OCI-LY3 (cell line): ENCODE results near the gene FYTTD1.

ENCODE experiments used
- H2AFZ ChIP-seq: fragments of 200-600, 300-600 bp; shearing (Covaris generic); 2 replicates; pipeline ENCODE4 v1.6.0; 2014; ENCODE audit warnings: antibody characterized with exemption, low read depth, low read length
- H3K27ac ChIP-seq: fragments of 200-600, 300-600 bp; sonication (generic); 2 replicates; pipeline ENCODE4 v1.5.1; 2014; ENCODE audit warnings: mild to moderate bottlenecking, low read length, moderate library complexity, mixed read lengths
- H3K27me3 ChIP-seq: fragments of 200-600, 300-600 bp; sonication (generic); 2 replicates; pipeline ENCODE4 v1.6.1; 2014; ENCODE audit warnings: low read depth, low read length, mixed read lengths
- H3K36me3 ChIP-seq: fragments of 200-600, 300-600 bp; sonication (generic); replicated peaks from 2 replicates; pipeline ENCODE3; 2014; ENCODE audit warnings: low read depth, low read length, mixed read lengths
- H3K4me1 ChIP-seq: fragments of 300-600, 200-600 bp; sonication (generic); 2 replicates; pipeline ENCODE4 v1.6.1; 2014; ENCODE audit warnings: low read length, mixed read lengths
- H3K4me2 ChIP-seq: fragments of 200-600, 300-600 bp; sonication (generic); 2 replicates; pipeline ENCODE4 v1.6.1; 2014; ENCODE audit warnings: low read length, mixed read lengths
- H3K4me3 ChIP-seq: fragments of 300-600, 200-600 bp; sonication (generic); 2 replicates; pipeline ENCODE4 v1.5.1; 2014; ENCODE audit warnings: antibody characterized with exemption, mild to moderate bottlenecking, low read length, moderate library complexity
- H3K79me2 ChIP-seq: fragments of 300-600, 200-600 bp; shearing (Covaris generic); 2 replicates; pipeline ENCODE4 v1.6.1; 2014; ENCODE audit warnings: mild to moderate bottlenecking, low read length, mixed read lengths
- H3K9ac ChIP-seq: fragments of 300-600, 200-600 bp; shearing (Covaris generic); 2 replicates; pipeline ENCODE4 v1.6.0; 2014; ENCODE audit warnings: mild to moderate bottlenecking, low read length, moderate library complexity
- H3K9me3 ChIP-seq: fragments of 200-600, 300-600 bp; shearing (Covaris generic); 2 replicates; pipeline ENCODE4 v1.6.1; 2014; ENCODE audit warnings: low read length, mixed read lengths; ENCODE audit not compliant: insufficient read depth
- H4K20me1 ChIP-seq: fragments of 200-600, 300-600 bp; sonication (generic); 2 replicates; pipeline ENCODE4 v1.6.1; 2016; ENCODE audit warnings: low read length, mixed read lengths; ENCODE audit not compliant: insufficient read depth
- EZH2phosphoT487 ChIP-seq: fragments of 200-600 bp; shearing (Covaris generic); IDR thresholded peaks from 2 replicates; pipeline ENCODE4 v1.6.1; 2018; ENCODE audit warnings: antibody characterized with exemption, mixed run types, low read depth
- TF ChIP-seq, protein P1 (sequence below): fragments of 200-600, 300-600 bp; sonication (generic); IDR thresholded peaks from 2 replicates; pipeline ENCODE4 v1.5.1; 2014; ENCODE audit warnings: antibody characterized with exemption, low read length, low read depth

FYTTD1 gene

DNA sequence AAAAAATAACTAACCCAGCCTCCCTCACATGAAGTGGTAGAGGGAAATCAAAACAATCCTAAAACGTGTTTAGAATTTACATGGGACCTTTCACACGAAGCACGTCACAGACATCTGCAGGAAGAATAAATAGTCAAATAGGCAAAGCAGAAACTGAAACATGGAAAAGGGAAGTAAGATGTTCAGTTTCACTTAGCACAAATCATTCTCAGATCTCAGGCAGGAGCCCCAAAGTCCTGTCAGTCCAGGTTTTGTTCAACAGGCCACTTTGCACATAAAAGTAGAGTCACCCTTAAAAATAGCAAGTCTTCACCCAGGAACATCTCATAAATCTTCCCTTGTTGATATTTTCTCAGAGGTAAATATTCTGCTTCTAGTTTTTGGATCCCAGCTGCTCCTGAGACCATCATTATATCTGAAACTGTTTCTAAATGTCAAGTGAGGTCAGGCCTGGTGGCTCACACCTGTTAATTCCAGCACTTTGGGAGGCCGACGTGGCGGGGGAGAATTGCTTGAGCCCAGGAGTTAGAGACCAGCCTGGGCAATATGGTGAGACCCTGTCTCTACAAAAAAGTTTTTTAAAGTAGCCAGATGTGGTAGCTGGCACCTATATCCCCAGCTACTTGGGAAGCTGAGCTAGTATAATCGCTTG is 14.9 kb upstream of the FYTTD1 start:
- Histone ChIP-seq H3K9me3 (0 out of 2 replicates have a peak, but pooled peaks cover 5% of the 10 kb centered on the region), H2AFZ (no peak overlapping the region), H3K4me3 (peak overlapping the region; percentile 99), H3K9ac (peak overlapping the region; percentile 99; the same call in 1 of the 2 replicates), H3K79me2 (peaks cover 50% of the 10 kb centered on the region), H3K4me2 (peak overlapping the region; percentile 87), H3K27ac (peak overlapping the region; percentile 96), H4K20me1 (peaks cover 12% of the 10 kb centered on the region; the same call in 1 of the 2 replicates), H3K36me3 (peaks cover 27% of the 10 kb centered on the region), H3K4me1 (peaks cover 47% of the 10 kb centered on the region), H3K27me3 (no peaks in the 10 kb centered on the region)
- TF ChIP-seq, protein P1, sequence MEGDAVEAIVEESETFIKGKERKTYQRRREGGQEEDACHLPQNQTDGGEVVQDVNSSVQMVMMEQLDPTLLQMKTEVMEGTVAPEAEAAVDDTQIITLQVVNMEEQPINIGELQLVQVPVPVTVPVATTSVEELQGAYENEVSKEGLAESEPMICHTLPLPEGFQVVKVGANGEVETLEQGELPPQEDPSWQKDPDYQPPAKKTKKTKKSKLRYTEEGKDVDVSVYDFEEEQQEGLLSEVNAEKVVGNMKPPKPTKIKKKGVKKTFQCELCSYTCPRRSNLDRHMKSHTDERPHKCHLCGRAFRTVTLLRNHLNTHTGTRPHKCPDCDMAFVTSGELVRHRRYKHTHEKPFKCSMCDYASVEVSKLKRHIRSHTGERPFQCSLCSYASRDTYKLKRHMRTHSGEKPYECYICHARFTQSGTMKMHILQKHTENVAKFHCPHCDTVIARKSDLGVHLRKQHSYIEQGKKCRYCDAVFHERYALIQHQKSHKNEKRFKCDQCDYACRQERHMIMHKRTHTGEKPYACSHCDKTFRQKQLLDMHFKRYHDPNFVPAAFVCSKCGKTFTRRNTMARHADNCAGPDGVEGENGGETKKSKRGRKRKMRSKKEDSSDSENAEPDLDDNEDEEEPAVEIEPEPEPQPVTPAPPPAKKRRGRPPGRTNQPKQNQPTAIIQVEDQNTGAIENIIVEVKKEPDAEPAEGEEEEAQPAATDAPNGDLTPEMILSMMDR, result no peak
- no peak for TF ChIP-seq EZH2phosphoT487

GRCh38 chr3:197736010-197736490 is 13.6 kb upstream of the FYTTD1 start:
- Histone ChIP-seq H3K4me2 (peak overlapping the region; percentile 82), H3K27ac (peak overlapping the region; percentile 96), H3K36me3 (peaks cover 21% of the 10 kb centered on the region), H3K79me2 (peaks cover 44% of the 10 kb centered on the region), H2AFZ (no peak overlapping the region), H3K4me3 (peak overlapping the region; percentile 99), H3K4me1 (peaks cover 47% of the 10 kb centered on the region), H4K20me1 (peaks cover 7% of the 10 kb centered on the region; the same call in 1 of the 2 replicates), H3K9ac (peak overlapping the region; percentile 99), H3K27me3 (no peaks in the 10 kb centered on the region), H3K9me3 (no peaks in the 10 kb centered on the region)
- no peak for TF ChIP-seq EZH2phosphoT487

GRCh38 chr3:197736491-197737318 is 13.0 kb upstream of the FYTTD1 start, which contains the start of gene RUBCN:
RUBCN (minus strand) TSS chr3:197736904; CDS start chr3:197736719, 185 bp downstream.
- peak within 1 kb of the TSS; percentile 96 for H3K27ac ChIP-seq
- peaks cover 7% of the 10 kb centered on the region; the same call in 1 of the 2 replicates for H4K20me1 ChIP-seq
- no peaks in the 10 kb centered on the region for H3K27me3 ChIP-seq
- peaks cover 47% of the 10 kb centered on the region for H3K4me1 ChIP-seq
- H2AFZ ChIP-seq, result peak within 1 kb of the TSS; percentile 98
- peak within 1 kb of the TSS; percentile 99 for H3K9ac ChIP-seq
- H3K4me3 ChIP-seq, result peak within 1 kb of the TSS; percentile 99
- H3K36me3 ChIP-seq, result peaks cover 21% of the 10 kb centered on the region
- H3K9me3 ChIP-seq, result no peaks in the 10 kb centered on the region
- H3K4me2 ChIP-seq, result peak within 1 kb of the TSS; percentile 82
- H3K79me2 ChIP-seq, result peaks cover 41% of the 10 kb centered on the region
- TF ChIP-seq EZH2phosphoT487, result no peak
- TF ChIP-seq, protein P1, result no peak

GRCh38 chr3:197737319-197737649 is 12.4 kb upstream of the FYTTD1 start:
- H3K79me2 ChIP-seq, result peaks cover 36% of the 10 kb centered on the region
- H3K4me1 ChIP-seq, result peaks cover 47% of the 10 kb centered on the region
- TF ChIP-seq, protein P1, result no peak
- TF ChIP-seq EZH2phosphoT487, result no peak
- peak overlapping the region; percentile 98 for H2AFZ ChIP-seq
- peaks cover 16% of the 10 kb centered on the region for H3K36me3 ChIP-seq
- H3K4me2 ChIP-seq, result peak overlapping the region; percentile 80
- H3K9ac ChIP-seq, result peak overlapping the region; percentile 89
- H3K27me3 ChIP-seq, result no peaks in the 10 kb centered on the region
- H3K27ac ChIP-seq, result peak overlapping the region; percentile 61
- peak overlapping the region; percentile 99 for H3K4me3 ChIP-seq
- H4K20me1 ChIP-seq, result peaks cover 3% of the 10 kb centered on the region; the same call in 1 of the 2 replicates
- no peaks in the 10 kb centered on the region for H3K9me3 ChIP-seq
